Urinary bladder (tissue), 4 donors: ENCODE results near the gene PAQR8. TPM values are rescaled to one million over a fixed set of nuclear protein-coding genes. Genes with fewer than 3 reads are reported as not detected.
"Not testable (repeated sequence)": the region's sequence is repeated elsewhere in the genome, so short reads cannot be mapped to it uniquely, and the experiment has no call there.

ENCODE experiments used
- DNase-seq: peaks from one replicate; pipeline ENCODE4 v3.0.0-alpha.2; 2015; ENCODE audit errors: extremely low spot score
- H3K27ac ChIP-seq: one replicate; pipeline ENCODE4 v1.5.1; 2013; ENCODE audit warnings: low read depth, mild to moderate bottlenecking, moderate library complexity
- H3K36me3 ChIP-seq: one replicate; pipeline ENCODE4 v1.6.1; 2013; ENCODE audit warnings: mild to moderate bottlenecking, moderate library complexity; ENCODE audit not compliant: insufficient read depth
- H3K4me1 ChIP-seq: one replicate; pipeline ENCODE4 v1.6.1; 2013; ENCODE audit warnings: mild to moderate bottlenecking, moderate library complexity; ENCODE audit not compliant: insufficient read depth
- H3K4me3 ChIP-seq: one replicate; pipeline ENCODE4 v1.5.1; 2013; ENCODE audit warnings: low read depth, low read length
- WGBS: extraction: QIAGEN DNeasy Blood & Tissue Kit; methylation state at CpG from one replicate; pipeline ENCODE4 v1.1.7; 2013; 5-methylcytosine and 5-hydroxymethylcytosine counted together
- polyA plus RNA-seq: library from polyadenylated mRNA; stranded (reverse); fragments of 200-250 nt; gene quantifications from one replicate; pipeline ENCODE4 v1.2.3, GENCODE V29; 2013
- total RNA-seq: library from RNA; depleted of rRNA; stranded (reverse); fragments of >200 nt; gene quantifications from one replicate; pipeline ENCODE4 v1.2.3, GENCODE V29; 2014
- donor health status: healthy with polysubstance abuse.
- donor health status: healthy.

PAQR8 gene
- total and polyA plus RNA-seq, 2 donors = 12.1 to 15.4 TPM

GRCh38 chr6:52416629-52417151, 54.7 kb downstream of the PAQR8 start:
- peak; percentile 47 for DNase-seq
- Histone ChIP-seq H3K36me3 (no peaks in the 10 kb centered on the region), H3K4me1 (no peaks in the 10 kb centered on the region), H3K27ac (no peak overlapping the region), H3K4me3 (no peak overlapping the region)
- 0% methylated on average over 1 of the region's 1 CpG for WGBS

GRCh38 chr6:52417675-52418111, 55.7 kb downstream of the PAQR8 start:
- Histone ChIP-seq H3K36me3 (no peaks in the 10 kb centered on the region), H3K4me1 (no peaks in the 10 kb centered on the region), H3K27ac (no peak overlapping the region), H3K4me3 (no peak overlapping the region)
- DNase-seq = no peak
- 57% methylated on average over 5 of the region's 5 CpGs for WGBS

- H3K4me3 ChIP-seq = no peak overlapping the region
- no peaks in the 10 kb centered on the region for H3K36me3 ChIP-seq
- no peaks in the 10 kb centered on the region for H3K4me1 ChIP-seq
- H3K27ac ChIP-seq = no peak overlapping the region
- no peak for DNase-seq
- WGBS = 72% methylated on average over 2 of the region's 2 CpGs
Observed at GRCh38 chr6:52418606-52419005, 56.7 kb downstream of the PAQR8 start.

- Histone ChIP-seq H3K36me3 (no peaks in the 10 kb centered on the region), H3K4me1 (no peaks in the 10 kb centered on the region), H3K27ac (peak within 1 kb of the TSS; percentile 53), H3K4me3 (peak within 1 kb of the TSS; percentile 58)
- under 1% methylated on average over 57 of the region's 57 CpGs for WGBS
- DNase-seq = peak; percentile 95
Observed at GRCh38 chr6:52419809-52420667, 58.1 kb downstream of the PAQR8 start, which contains the start of gene EFHC1. Gene EFHC1, plus strand, starts transcription at chr6:52420342. Its CDS starts 69 bp downstream, at chr6:52420411.

GRCh38 chr6:52420668-52421358, 58.9 kb downstream of the PAQR8 start:
- no peak for DNase-seq
- Histone ChIP-seq H3K4me1 (no peaks in the 10 kb centered on the region), H3K4me3 (peak overlapping the region; percentile 58), H3K27ac (peak overlapping the region; percentile 11), H3K36me3 (no peaks in the 10 kb centered on the region)
- 4% methylated on average over 21 of the region's 21 CpGs for WGBS

- 91% methylated on average over 2 of the region's 2 CpGs for WGBS
- H3K36me3 ChIP-seq = no peaks in the 10 kb centered on the region
- DNase-seq = no peak
- no peak overlapping the region for H3K4me3 ChIP-seq
- H3K27ac ChIP-seq = no peak overlapping the region
- H3K4me1 ChIP-seq = no peaks in the 10 kb centered on the region
Observed at GRCh38 chr6:52422156-52422555, 60.2 kb downstream of the PAQR8 start.

- H3K27ac ChIP-seq = no peak overlapping the region
- WGBS = 82% methylated on average over 3 of the region's 3 CpGs
- H3K4me3 ChIP-seq = no peak overlapping the region
- H3K36me3 ChIP-seq = no peaks in the 10 kb centered on the region
- no peak for DNase-seq
- no peaks in the 10 kb centered on the region for H3K4me1 ChIP-seq
Observed at GRCh38 chr6:52423448-52423847, 61.5 kb downstream of the PAQR8 start.

GRCh38 chr6:52423971-52424381, 62.0 kb downstream of the PAQR8 start:
- H3K27ac ChIP-seq = no peak overlapping the region
- no peak for DNase-seq

GRCh38 chr6:52424513-52424912, 62.6 kb downstream of the PAQR8 start:
- no peak overlapping the region for H3K27ac ChIP-seq
- no peaks in the 10 kb centered on the region for H3K4me1 ChIP-seq
- H3K4me3 ChIP-seq = no peak overlapping the region
- DNase-seq = no peak
- H3K36me3 ChIP-seq = no peaks in the 10 kb centered on the region
- WGBS = 84% methylated on average over 2 of the region's 2 CpGs

More at GRCh38 chr6:52423971-52424381, 62.0 kb downstream of the PAQR8 start:
- H3K4me1 ChIP-seq = no peaks in the 10 kb centered on the region
- WGBS = 74% methylated on average over 8 of the region's 8 CpGs
- no peak overlapping the region for H3K4me3 ChIP-seq
- no peaks in the 10 kb centered on the region for H3K36me3 ChIP-seq

GRCh38 chr6:52426667-52427066, 64.7 kb downstream of the PAQR8 start:
- Histone ChIP-seq H3K4me3 (no peak overlapping the region), H3K36me3 (no peaks in the 10 kb centered on the region), H3K27ac (no peak overlapping the region), H3K4me1 (no peaks in the 10 kb centered on the region)
- DNase-seq = no peak

GRCh38 chr6:52433294-52433693, 71.3 kb downstream of the PAQR8 start:
- DNase-seq, H3K4me3 ChIP-seq, H3K36me3 ChIP-seq, H3K4me1 ChIP-seq, H3K27ac ChIP-seq: not testable (repeated sequence)
- WGBS = 64% methylated on average over 4 of the region's 4 CpGs

GRCh38 chr6:52435345-52435744, 73.4 kb downstream of the PAQR8 start:
- no peak overlapping the region for H3K27ac ChIP-seq
- H3K36me3 ChIP-seq = peaks cover 2% of the 10 kb centered on the region
- WGBS = 52% methylated on average over 1 of the region's 1 CpG
- H3K4me3 ChIP-seq = no peak overlapping the region
- DNase-seq = no peak
- no peaks in the 10 kb centered on the region for H3K4me1 ChIP-seq

- 91% methylated on average over 2 of the region's 2 CpGs for WGBS
- no peak overlapping the region for H3K4me3 ChIP-seq
- no peak for DNase-seq
- no peaks in the 10 kb centered on the region for H3K4me1 ChIP-seq
- no peak overlapping the region for H3K27ac ChIP-seq
- H3K36me3 ChIP-seq = peaks cover 2% of the 10 kb centered on the region
Observed at GRCh38 chr6:52438926-52439325, 77.0 kb downstream of the PAQR8 start.

- H3K4me1 ChIP-seq = no peaks in the 10 kb centered on the region
- no peaks in the 10 kb centered on the region for H3K36me3 ChIP-seq
- H3K27ac ChIP-seq = no peak overlapping the region
- 91% methylated on average over 2 of the region's 2 CpGs for WGBS
- H3K4me3 ChIP-seq = no peak overlapping the region
- no peak for DNase-seq
Observed at GRCh38 chr6:52454556-52454955, 92.6 kb downstream of the PAQR8 start.
